HG03571 (cell line): Measurements from ENCODE around the gene HEATR5A.

Source experiments
- ATAC-seq: cut with Tn5 transposase; IDR thresholded peaks from one replicate; pipeline ENCODE4 v1.9.1; 2021; ENCODE audit not compliant: unreplicated experiment

HEATR5A gene

GRCh38 chr14:31428011-31428410 is 7.7 kb upstream of the HEATR5A start:
- no peak for ATAC-seq

DNA sequence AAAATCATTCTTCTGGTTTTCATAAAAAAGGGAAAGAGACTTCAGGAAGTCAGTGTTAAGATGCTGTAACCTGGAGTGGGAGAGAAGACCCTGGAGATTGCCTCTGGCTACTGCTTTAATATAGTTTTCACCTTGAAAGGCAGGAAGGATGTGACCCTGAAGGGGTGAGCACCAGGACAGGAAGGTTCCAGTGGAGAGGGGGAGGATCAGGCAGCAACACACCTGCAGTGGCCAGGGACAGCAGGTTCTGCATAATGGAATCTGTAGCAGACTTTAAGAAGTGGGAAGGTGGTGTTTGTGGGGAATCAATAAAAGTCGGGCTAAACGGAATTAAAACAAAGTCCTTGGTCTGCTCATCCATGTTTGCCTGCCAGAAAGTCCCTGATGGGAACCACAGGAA is 6.3 kb upstream of the HEATR5A start:
- no peak for ATAC-seq

DNA sequence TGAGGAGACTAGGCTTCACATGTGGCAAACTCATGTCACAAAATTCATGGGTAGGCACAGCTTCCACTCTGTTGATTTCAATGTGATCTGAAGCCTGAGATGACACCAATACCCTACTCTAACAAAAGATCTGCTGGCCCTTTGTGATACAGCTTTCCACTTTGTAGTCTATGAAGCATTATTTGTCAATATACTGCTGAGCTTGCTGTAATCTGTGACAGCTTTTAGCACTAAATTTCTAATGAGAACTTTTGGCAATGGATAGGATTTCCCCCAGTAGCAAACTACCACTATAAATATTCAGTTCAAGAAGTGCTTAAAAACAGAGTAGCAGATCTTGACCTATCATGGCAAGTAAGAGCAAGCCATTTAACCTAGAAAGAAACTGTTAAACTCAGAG is 5.6 kb upstream of the HEATR5A start:
- no peak for ATAC-seq

GRCh38 chr14:31421200-31421599 is 850 bp upstream of the HEATR5A start:
- no peak for ATAC-seq

DNA sequence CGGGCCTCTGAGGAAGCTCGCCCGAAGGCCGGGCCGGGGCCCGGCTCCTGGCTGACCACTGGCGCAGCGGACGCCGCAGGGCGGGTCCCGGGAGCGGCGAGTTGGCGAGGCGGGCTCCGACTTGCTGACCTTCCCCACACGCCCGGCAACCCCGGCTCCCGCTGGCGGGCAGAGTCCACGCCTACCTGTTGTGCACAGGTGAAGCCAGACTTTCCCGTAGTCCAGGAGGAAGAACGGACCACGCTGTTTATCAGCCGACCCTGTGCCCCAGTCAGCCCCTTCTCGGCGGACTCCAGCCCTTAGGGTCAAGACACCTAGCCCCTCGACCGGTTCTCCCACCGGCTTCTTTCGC is 407 bp downstream of the HEATR5A start:
- peak; percentile 15 for ATAC-seq

DNA sequence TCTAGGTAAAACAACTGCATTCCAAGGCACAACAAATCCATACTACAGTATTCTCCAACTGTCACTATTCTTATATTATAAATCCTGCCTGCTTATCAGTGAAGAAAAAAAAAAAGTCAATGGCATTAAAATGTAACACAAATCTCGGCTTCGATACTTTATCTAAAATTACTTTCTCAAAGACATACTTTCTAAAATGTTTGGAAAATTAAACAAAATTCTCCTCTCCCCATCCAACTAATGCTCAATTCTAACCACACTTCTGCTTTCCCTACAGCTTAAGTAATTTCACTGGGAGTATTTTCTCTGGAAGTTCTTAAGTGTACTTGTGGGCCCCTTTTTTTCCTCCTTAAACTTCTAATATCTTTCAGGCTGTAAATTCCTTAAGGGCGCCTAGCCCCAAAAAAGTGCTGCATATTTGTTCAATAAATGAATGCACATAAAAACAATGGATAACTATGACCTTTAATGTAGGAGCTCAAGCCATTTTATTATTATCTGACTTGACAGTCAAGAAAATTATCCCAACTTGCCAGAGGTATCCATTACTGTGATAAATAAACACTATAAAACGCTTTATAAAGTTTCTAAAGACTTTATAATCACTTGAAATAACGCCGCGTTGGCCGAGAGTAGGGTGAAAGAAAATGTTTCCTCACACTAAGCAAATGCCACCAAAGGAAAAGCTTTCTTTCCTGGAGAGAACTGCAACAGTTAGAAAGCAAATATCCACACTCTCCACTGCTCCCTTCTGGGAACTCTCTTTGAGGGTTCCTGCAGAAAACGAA is 977 bp downstream of the HEATR5A start:
- no peak for ATAC-seq

DNA sequence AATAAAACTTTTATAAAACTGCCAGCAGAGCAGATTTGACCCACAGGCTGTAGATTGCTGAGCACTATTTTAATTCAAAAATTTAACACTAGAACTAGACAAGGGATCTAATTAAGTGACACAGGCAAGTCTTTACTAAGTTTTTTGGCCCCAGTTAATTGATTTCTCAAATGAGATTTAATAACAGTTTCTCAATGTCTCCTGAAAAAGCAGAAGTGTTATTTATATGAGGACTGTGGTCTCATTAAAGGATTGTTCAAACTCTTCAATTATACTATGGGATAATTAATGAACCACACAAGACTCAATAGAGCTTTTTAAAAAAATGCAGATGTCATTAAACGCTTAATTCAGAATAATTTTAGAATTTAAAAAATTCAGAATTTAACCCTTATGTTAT is 1.9 kb downstream of the HEATR5A start:
- ATAC-seq = no peak

DNA sequence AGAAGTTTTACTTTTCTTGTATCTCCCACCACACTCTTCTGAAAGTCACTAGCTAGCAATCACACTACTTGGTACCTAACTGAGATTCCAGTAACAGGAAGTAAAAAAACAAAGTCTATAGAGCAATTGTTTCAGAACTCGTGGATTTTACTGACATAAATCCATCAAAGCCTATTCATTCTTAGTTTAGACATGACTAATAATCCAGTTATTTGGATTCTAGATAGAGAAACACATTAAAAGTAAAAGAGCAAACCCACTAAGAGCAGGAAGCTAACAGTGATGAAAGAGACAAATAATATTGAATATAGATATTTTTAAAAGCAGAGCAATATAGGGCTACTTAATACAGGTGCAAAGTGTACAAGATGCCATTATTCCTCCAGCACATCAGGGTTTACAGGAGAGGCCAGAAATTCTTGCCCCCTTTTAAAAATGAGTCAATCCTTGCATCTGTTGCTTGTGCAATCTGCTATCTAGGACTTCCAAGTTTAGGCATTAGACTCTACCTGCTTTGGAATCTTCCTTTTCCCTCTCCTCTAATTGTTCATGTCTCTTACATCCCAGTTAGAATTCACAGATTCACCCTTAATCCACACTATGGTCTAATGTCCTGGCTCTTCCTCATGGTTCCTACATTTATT is 6.0 kb downstream of the HEATR5A start:
- ATAC-seq = no peak

DNA sequence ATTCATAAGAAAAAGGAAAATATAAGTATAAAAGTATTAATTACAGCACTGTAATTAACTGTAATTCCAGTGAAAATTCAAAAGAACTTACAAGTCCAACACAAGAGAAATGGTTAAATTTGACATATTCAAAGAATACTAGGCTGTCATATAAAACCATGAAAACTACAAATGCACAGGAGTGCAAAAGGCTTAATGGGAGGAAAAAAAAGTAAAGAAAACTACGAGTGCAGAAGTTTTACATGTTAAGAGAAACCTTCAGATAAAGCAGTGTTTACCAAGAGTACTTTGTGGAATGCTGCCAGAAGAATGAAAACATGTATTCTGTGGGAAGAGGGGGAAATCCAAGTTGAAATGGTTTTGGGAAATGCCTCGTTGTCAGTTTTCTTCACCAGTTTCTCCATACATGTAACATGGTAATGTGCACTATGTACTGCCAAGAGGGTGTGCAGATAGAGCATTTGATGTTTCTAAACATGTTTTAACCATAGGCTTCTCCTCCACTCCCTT is 9.1 kb downstream of the HEATR5A start:
- ATAC-seq = no peak

GRCh38 chr14:31410048-31410650 is 10.2 kb downstream of the HEATR5A start:
- ATAC-seq = no peak

DNA sequence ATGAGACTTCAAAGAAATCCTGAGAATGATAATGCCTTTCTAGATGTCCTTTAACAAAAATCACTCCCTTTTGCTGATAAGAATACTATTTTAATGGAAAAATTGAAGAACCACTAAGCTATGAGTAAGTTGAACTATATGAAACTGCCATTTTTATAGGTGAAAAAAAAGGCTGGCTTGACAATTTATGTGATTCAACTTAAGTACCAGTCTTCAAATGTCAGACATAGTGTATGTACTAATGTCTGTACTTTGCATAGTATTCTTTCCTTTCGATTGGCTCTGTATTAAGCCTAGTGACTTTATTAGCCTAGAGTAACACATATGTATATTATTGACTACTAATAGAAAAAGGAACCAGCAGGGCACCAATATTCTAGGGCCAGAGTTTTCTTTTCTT is 11.9 kb downstream of the HEATR5A start:
- ATAC-seq = no peak

- ATAC-seq = no peak
Measured at GRCh38 chr14:31405599-31406232, 14.6 kb downstream of the HEATR5A start.

DNA sequence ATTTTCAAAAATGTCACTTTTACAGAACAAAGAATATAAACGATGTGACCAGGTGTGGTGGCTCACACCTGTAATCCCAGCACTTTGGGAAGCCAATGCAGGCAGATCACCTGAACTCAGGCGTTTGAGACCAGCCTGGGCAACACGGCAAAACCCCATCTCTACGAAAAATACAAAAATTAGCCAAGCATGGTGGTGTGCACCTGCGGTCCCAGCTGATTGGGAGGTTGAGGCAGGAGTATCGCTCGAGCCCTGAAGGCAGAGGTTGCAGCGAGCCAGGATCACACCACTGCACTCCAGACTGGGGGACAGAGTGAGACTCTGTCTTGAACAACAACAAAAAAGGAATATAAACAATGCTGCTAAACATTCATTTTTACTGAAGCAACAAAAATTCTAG is 15.2 kb downstream of the HEATR5A start:
- no peak for ATAC-seq

GRCh38 chr14:31403707-31404106 is 16.6 kb downstream of the HEATR5A start:
- ATAC-seq = no peak

DNA sequence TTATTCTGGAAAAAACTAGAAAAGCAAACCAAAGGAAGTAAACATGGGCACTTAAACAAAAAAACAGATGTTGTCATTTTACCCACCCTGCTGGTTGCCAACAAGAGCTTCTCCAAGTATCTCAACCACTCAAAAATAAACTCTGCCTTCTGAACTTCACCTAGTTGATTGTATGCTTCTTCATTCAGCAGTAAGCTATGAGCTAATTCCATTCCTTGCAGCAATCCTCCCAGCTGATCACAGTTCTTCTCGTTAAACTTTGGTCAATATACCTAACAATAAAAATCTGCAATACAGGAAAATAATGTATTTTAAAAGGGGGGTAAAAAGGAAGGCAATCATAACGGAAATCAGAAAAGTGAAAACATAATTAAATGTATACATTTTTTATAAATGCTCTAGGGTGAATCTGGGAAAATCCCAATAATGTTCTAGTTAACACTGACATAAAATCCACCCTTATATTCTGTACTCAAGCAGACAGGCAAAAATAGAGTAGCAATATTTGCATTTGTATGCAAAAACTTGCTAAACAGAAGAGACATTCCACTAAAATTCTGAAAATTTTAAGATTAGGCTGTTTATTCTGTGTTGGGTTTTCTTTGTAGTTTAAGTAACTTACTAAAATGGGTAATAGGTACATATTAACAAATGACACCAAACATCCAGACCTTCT is 17.4 kb downstream of the HEATR5A start:
- ATAC-seq = no peak

DNA sequence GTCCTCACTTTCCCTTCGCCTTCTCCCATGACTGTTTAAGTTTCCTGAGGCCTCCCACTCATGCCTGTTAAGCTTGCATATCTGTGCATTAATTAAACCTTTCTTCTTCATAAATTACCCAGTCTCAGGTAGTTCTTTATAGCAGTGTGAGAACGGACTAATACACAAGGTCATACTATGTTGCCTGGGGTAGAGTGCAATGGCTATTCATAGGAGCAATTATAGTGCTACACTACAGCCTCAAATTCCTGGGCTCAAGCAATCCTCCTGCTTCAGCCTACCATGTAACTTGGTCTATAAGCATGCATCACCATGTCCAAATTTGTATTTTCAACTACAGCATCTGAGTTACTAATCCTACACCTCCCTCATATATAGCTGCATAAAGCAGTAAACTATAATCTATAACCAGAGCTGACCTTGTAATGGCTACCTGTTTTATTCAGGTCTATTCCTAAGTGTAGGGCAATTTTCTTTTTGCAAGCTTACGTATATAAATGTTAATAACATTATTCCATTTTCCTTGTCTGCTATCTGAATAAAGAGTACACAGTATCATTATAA is 18.9 kb downstream of the HEATR5A start:
- no peak for ATAC-seq

GRCh38 chr14:31400031-31400638 is 20.2 kb downstream of the HEATR5A start:
- no peak for ATAC-seq

- no peak for ATAC-seq
Measured at GRCh38 chr14:31395572-31396205, 24.7 kb downstream of the HEATR5A start.

GRCh38 chr14:31395119-31395518 is 25.2 kb downstream of the HEATR5A start:
- no peak for ATAC-seq

GRCh38 chr14:31391977-31392503 is 28.3 kb downstream of the HEATR5A start:
- ATAC-seq = no peak
